Smooth muscle cell (in vitro differentiated cells): ENCODE results near the gene SCARF2. TPM values are rescaled to one million over a fixed set of nuclear protein-coding genes. Genes with fewer than 3 reads are reported as not detected.

Source experiments
- DNase-seq: peaks from one replicate; lab custom pipeline; 2025; ENCODE audit not compliant: unreplicated experiment; lab: John Stamatoyannopoulos, UW
- H2AFZ ChIP-seq: fragments of 200-600 bp; sonication (generic); 2 replicates; pipeline ENCODE4 v1.6.0; 2016; ENCODE audit warnings: antibody characterized with exemption, low read depth, mild to moderate bottlenecking
- H3F3A ChIP-seq: fragments of 200-600 bp; sonication (generic); 2 replicates; pipeline ENCODE4 v1.6.0; 2017; ENCODE audit warnings: antibody characterized with exemption, low read depth
- H3K27ac ChIP-seq: fragments of 200-600 bp; sonication (generic); 2 replicates; pipeline ENCODE4 v1.5.1; 2016; ENCODE audit warnings: low read depth, mild to moderate bottlenecking
- H3K27me3 ChIP-seq: fragments of 200-600 bp; sonication (generic); 2 replicates; pipeline ENCODE4 v1.6.1; 2016; ENCODE audit warnings: low read depth, mild to moderate bottlenecking
- H3K36me3 ChIP-seq: fragments of 200-600 bp; sonication (generic); 2 replicates; pipeline ENCODE4 v1.5.1; 2016; ENCODE audit warnings: low read depth
- H3K4me1 ChIP-seq: fragments of 200-600 bp; sonication (generic); 2 replicates; pipeline ENCODE4 v1.5.1; 2016; ENCODE audit warnings: low read depth
- H3K4me2 ChIP-seq: fragments of 200-600 bp; sonication (generic); 2 replicates; pipeline ENCODE4 v1.6.0; 2016; ENCODE audit warnings: mild to moderate bottlenecking
- H3K4me3 ChIP-seq: fragments of 200-600 bp; sonication (generic); 2 replicates; pipeline ENCODE4 v1.5.1; 2016; ENCODE audit warnings: mild to moderate bottlenecking
- H3K79me2 ChIP-seq: fragments of 200-600 bp; sonication (generic); 2 replicates; pipeline ENCODE4 v1.6.0; 2016; ENCODE audit warnings: low read depth, mild to moderate bottlenecking
- H3K9ac ChIP-seq: fragments of 200-600 bp; sonication (generic); 2 replicates; pipeline ENCODE4 v1.6.0; 2016; ENCODE audit warnings: low read depth
- H3K9me3 ChIP-seq: fragments of 200-600 bp; sonication (generic); replicated peaks from 2 replicates; pipeline ENCODE4 v1.5.1; 2016; ENCODE audit warnings: low read depth
- H4K20me1 ChIP-seq: fragments of 200-600 bp; sonication (generic); 2 replicates; pipeline ENCODE4 v1.6.0; 2016; ENCODE audit warnings: low read depth
- CTCF ChIP-seq: fragments of 200-600 bp; sonication (generic); IDR thresholded peaks from 2 replicates; pipeline ENCODE4 v1.5.1; 2017; ENCODE audit warnings: borderline replicate concordance, mild to moderate bottlenecking, antibody characterized with exemption; ENCODE audit not compliant: insufficient read depth, poor library complexity, severe bottlenecking
- WGBS: methylation state at CpG from one replicate; pipeline ENCODE4 v1.1.7; 2016; ENCODE audit warnings: low lambda C conversion rate; 5-methylcytosine and 5-hydroxymethylcytosine counted together
- polyA plus RNA-seq: library from polyadenylated mRNA; unstranded; fragments of >200 nt; fragmentation: Nextera tagmentation; extraction: Ambion mirVana; gene quantifications from 2 replicates; pipeline ENCODE4 v1.2.1, GENCODE V29; 2016
- total RNA-seq: library from RNA; depleted of rRNA; stranded (reverse); fragments of >200 nt; gene quantifications from 2 replicates; pipeline ENCODE4 v1.2.3, GENCODE V29; 2014

SCARF2 gene
- total and polyA plus RNA-seq, 2 experiments from 2014 or later = 30.9 to 89.8 TPM

- no peaks in the 10 kb centered on the region for H3K79me2 ChIP-seq
- DNase-seq = no peak
- no peaks in the 10 kb centered on the region for H3K9me3 ChIP-seq
- 93% methylated on average over 7 of the region's 7 CpGs for WGBS
- TF ChIP-seq CTCF = no peak
- H3K9ac ChIP-seq = no peak overlapping the region
- H4K20me1 ChIP-seq = no peaks in the 10 kb centered on the region
- H3K4me2 ChIP-seq = no peak overlapping the region
- no peak overlapping the region for H2AFZ ChIP-seq
- no peaks in the 10 kb centered on the region for H3K36me3 ChIP-seq
- no peak overlapping the region for H3K27ac ChIP-seq
- H3K4me1 ChIP-seq = peaks cover 4% of the 10 kb centered on the region
- peaks cover 6% of the 10 kb centered on the region for H3F3A ChIP-seq
- H3K4me3 ChIP-seq = no peak overlapping the region
- H3K27me3 ChIP-seq = no peaks in the 10 kb centered on the region
These were observed 5.1 kb upstream of the SCARF2 start for GRCh38 chr22:20442485-20443284.

GRCh38 chr22:20441631-20442484 lies 4.2 kb upstream of the SCARF2 start:
- no peak for TF ChIP-seq CTCF
- WGBS = 80% methylated on average over 21 of the region's 21 CpGs
- Histone ChIP-seq H3K79me2 (peaks cover 6% of the 10 kb centered on the region), H3K36me3 (no peaks in the 10 kb centered on the region), H3K9ac (no peak overlapping the region), H3K27ac (peak overlapping the region; percentile 31), H4K20me1 (peaks cover 3% of the 10 kb centered on the region), H3K9me3 (no peaks in the 10 kb centered on the region), H3F3A (peaks cover 6% of the 10 kb centered on the region), H2AFZ (no peak overlapping the region), H3K4me3 (no peak overlapping the region), H3K4me2 (no peak overlapping the region), H3K27me3 (no peaks in the 10 kb centered on the region), H3K4me1 (peaks cover 4% of the 10 kb centered on the region)
- no peak for DNase-seq

GRCh38 chr22:20440637-20441591 lies 3.3 kb upstream of the SCARF2 start:
- Histone ChIP-seq H3K27me3 (no peaks in the 10 kb centered on the region), H3K27ac (peak overlapping the region; percentile 31), H2AFZ (no peak overlapping the region), H4K20me1 (peaks cover 6% of the 10 kb centered on the region), H3K79me2 (peaks cover 15% of the 10 kb centered on the region), H3F3A (peaks cover 6% of the 10 kb centered on the region), H3K9ac (no peak overlapping the region), H3K4me2 (no peak overlapping the region), H3K4me1 (peaks cover 6% of the 10 kb centered on the region), H3K36me3 (no peaks in the 10 kb centered on the region), H3K4me3 (no peak overlapping the region), H3K9me3 (no peaks in the 10 kb centered on the region)
- TF ChIP-seq CTCF = no peak
- 75% methylated on average over 10 of the region's 13 CpGs for WGBS
- DNase-seq = no peak
